GM12878 (cell line): ENCODE results near the gene SURF6. TPM values are rescaled to one million over a fixed set of nuclear protein-coding genes. Genes with fewer than 3 reads are reported as not detected.
"Not testable (repeated sequence)": the region's sequence is repeated elsewhere in the genome, so short reads cannot be mapped to it uniquely, and the experiment has no call there.

Experiments
- ATAC-seq: fragments of 200-7000 bp; cut with Tn5 transposase; 3 replicates; pipeline ENCODE4 v1.9.1; 2020; ENCODE audit warnings: mild to moderate bottlenecking, moderate library complexity
- BruUV-seq: library from RNA; stranded (reverse); fragments of 400-500 nt; replicated peaks from 2 replicates; lab custom pipeline; 2021; lab: Mats Ljungman, UMichigan
- CTCF ChIA-PET: fragments of 300-600 bp; sonication (Branson Sonifier 250); formaldehyde crosslinking; extraction: SDS; loops from one replicate; lab custom pipeline; 2021; ENCODE audit warnings: inconsistent platforms; lab: Yijun Ruan, JAX
- POLR2A ChIA-PET: fragments of 350-600 bp; formaldehyde crosslinking; extraction: SDS; loops from one replicate; lab custom pipeline; 2021; ENCODE audit warnings: inconsistent platforms; lab: Charles Lee
- RAD21 ChIA-PET: fragments of 300-600 bp; sonication (Branson Sonifier 250); formaldehyde crosslinking; loops from one replicate; lab custom pipeline; 2023; ENCODE audit warnings: antibody characterized with exemption; ENCODE audit not compliant: unreplicated experiment; lab: Charles Lee
- SMC1A ChIA-PET: fragments of 300-600 bp; sonication (Branson Sonifier 250); formaldehyde crosslinking; loops from one replicate; lab custom pipeline; 2023; ENCODE audit not compliant: unreplicated experiment, uncharacterized antibody; lab: Charles Lee
- DNase-seq: peaks from one replicate; pipeline ENCODE4 v3.0.0-alpha.2; 2011; ENCODE audit warnings: low read depth, low spot score
- FAIRE-seq: peaks from 3 replicates; lab custom pipeline; 2011; peaks lifted over from hg19 to GRCh38; lab: Jason Lieb, UNC
- H2AFZ ChIP-seq: 2 replicates; pipeline ENCODE4 v1.6.0; 2011; ENCODE audit warnings: low read depth, low read length, control low read depth; ENCODE audit not compliant: control insufficient read depth
- H3K27ac ChIP-seq: 2 replicates; pipeline ENCODE4 v1.5.1; 2011; ENCODE audit warnings: control low read depth; ENCODE audit not compliant: control insufficient read depth, insufficient read depth
- H3K27me3 ChIP-seq, 2 experiments: replicated peaks in 1 of 2; 2 replicates each; pipeline versions ENCODE4 v1.6.0 to v1.6.1; 2011; ENCODE audit warnings: low read length in 1 of 2; ENCODE audit not compliant: control insufficient read depth in 2 of 2, insufficient read depth in 2 of 2
- H3K36me3 ChIP-seq, 2 experiments: 2 replicates each; pipeline ENCODE4 v1.5.1; 2011; ENCODE audit warnings: low read length in 1 of 2; ENCODE audit not compliant: control insufficient read depth in 2 of 2, insufficient read depth in 2 of 2
- H3K4me1 ChIP-seq: 2 replicates; pipeline ENCODE4 v1.6.1; 2011; ENCODE audit warnings: mild to moderate bottlenecking, low read length, moderate library complexity, mixed read lengths; ENCODE audit not compliant: control insufficient read depth, insufficient read depth
- H3K4me2 ChIP-seq: 2 replicates; pipeline ENCODE4 v1.6.0; 2011; ENCODE audit warnings: control low read depth; ENCODE audit not compliant: control insufficient read depth, insufficient read depth
- H3K4me3 ChIP-seq: fragments of 200-600 bp; sonication (generic); 2 replicates; pipeline ENCODE4 v1.5.1; 2016
- H3K79me2 ChIP-seq: 2 replicates; pipeline ENCODE4 v1.6.0; 2011; ENCODE audit warnings: low read length; ENCODE audit not compliant: control insufficient read depth, insufficient read depth
- H3K9ac ChIP-seq: 2 replicates; pipeline ENCODE4 v1.8.0; 2011; ENCODE audit warnings: low read length, control low read depth, mixed read lengths; ENCODE audit not compliant: control insufficient read depth, insufficient read depth
- H3K9me3 ChIP-seq: replicated peaks from 3 replicates; pipeline ENCODE4 v1.5.1; 2011; ENCODE audit warnings: mild to moderate bottlenecking, low read length; ENCODE audit not compliant: control insufficient read depth, insufficient read depth
- H4K20me1 ChIP-seq: 2 replicates; pipeline ENCODE4 v1.6.0; 2011; ENCODE audit not compliant: control insufficient read depth, insufficient read depth
- MEF2A ChIP-seq: IDR thresholded peaks from 2 replicates; pipeline ENCODE4 v1.6.1; 2011; ENCODE audit warnings: low read depth, mild to moderate bottlenecking, low read length, moderate library complexity; ENCODE audit not compliant: insufficient read depth
- SMAD5 ChIP-seq: IDR thresholded peaks from 2 replicates; pipeline ENCODE4 v1.6.1; 2016; ENCODE audit warnings: antibody characterized with exemption, low read depth
- SMARCA5 ChIP-seq: fragments of 450-650 bp; IDR thresholded peaks from 2 replicates; pipeline ENCODE4 v1.6.1; 2017; ENCODE audit warnings: mild to moderate bottlenecking
- TARDBP ChIP-seq: IDR thresholded peaks from 2 replicates; pipeline ENCODE4 v1.6.1; 2016; ENCODE audit warnings: borderline replicate concordance
- ZNF384 ChIP-seq: IDR thresholded peaks from 2 replicates; pipeline ENCODE4 v1.6.1; 2012; ENCODE audit warnings: low read depth, mild to moderate bottlenecking, low read length, improper control_type of control experiment, borderline replicate concordance
- WGBS: methylation state at CpG from one replicate; pipeline ENCODE4 v1.1.6; 2016; ENCODE audit warnings: low lambda C conversion rate; ENCODE audit not compliant: insufficient replicate concordance, insufficient coverage; ENCODE audit errors: missing lambda C conversion rate; 5-methylcytosine and 5-hydroxymethylcytosine counted together
- in situ Hi-C: fragments of 300-500 bp; cut with MboI; formaldehyde crosslinking; loops from 9 replicates; pipeline ENCODE4 v1.14.3; 2018; ENCODE audit warnings: mixed read lengths
- intact Hi-C: fragments of 100-400 bp; cut with micrococcal nuclease; formaldehyde crosslinking; loops from one replicate; pipeline ENCODE4 v1.14.2; 2022; ENCODE audit not compliant: unreplicated experiment
- polyA plus RNA-seq, 11 experiments: library from polyadenylated mRNA; depleted of rRNA in 4 of 11; unstranded in 6 of 11; stranded (reverse) in 5 of 11; fragments of >200 nt; fragmentation: Nextera tagmentation in 4 of 11; fragmentation: Illumina TruSeq in 1 of 11; extraction: Ambion mirVana in 4 of 11; extraction: Trizol in 1 of 11; gene quantifications; 1 replicate in 1 of 11; 2 replicates in 10 of 11; pipeline versions ENCODE4 v1.2.1 to v1.2.3, GENCODE V29; 2011 to 2016; ENCODE audit warnings: inconsistent platforms in 2 of 11, missing spikeins in 2 of 11, low read depth in 1 of 11
- total RNA-seq, 4 experiments: library from RNA; depleted of rRNA in 3 of 4; stranded (reverse); fragments of >200 nt in 3 of 4; fragmentation: Illumina TruSeq in 1 of 4; extraction: Trizol in 1 of 4; gene quantifications; 2 replicates each; pipeline versions ENCODE4 v1.2.1 to v1.2.3, GENCODE V29; 2013 to 2021
- TF ChIP-seq, protein P1 (sequence below), 3 experiments: IDR thresholded peaks in 2 of 3; conservative IDR thresholded peaks in 1 of 3; 2 replicates each; pipeline ENCODE4 v1.5.1; 2011; ENCODE audit warnings: low read depth in 3 of 3, low read length in 3 of 3, mild to moderate bottlenecking in 3 of 3, control low read depth in 2 of 3, moderate library complexity in 2 of 3, inconsistent platforms in 1 of 3, mixed read lengths in 1 of 3; ENCODE audit not compliant: control insufficient read depth in 2 of 3, insufficient read depth in 1 of 3; ENCODE audit errors: extremely low read depth in 1 of 3

SURF6 gene
- total and polyA plus RNA-seq, 10 of the 15 experiments (the other 5 are each of a cell fraction or from before 2014, with no cell fraction given) = 2.2 to 27.2 (median 15.1) TPM

DNA sequence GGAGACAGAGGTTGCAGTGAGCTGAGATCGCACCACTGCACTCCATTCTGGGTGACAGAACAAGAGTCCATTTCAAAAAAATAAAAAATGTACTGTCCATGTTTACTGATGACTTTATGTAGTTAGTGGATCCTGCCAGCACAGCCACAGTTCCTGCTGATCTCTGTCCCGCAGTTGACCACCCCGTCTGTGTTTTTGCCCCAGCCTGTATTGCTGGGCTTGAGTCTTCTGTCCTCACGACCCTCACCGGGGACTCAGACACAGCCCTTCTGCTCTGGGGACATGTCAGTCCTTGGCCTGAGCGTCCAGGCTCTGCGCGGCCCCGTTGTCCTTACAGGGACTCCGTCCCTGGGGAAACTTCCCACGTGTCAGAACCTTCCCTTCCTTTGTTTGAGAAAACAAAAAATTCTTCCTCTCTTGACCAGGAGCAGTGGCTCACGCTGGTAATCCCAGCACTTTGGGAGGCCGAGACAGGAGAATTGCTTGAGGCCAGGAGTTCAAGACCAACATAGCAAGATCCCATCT is 14.5 kb downstream of the SURF6 start:
- H3K79me2 ChIP-seq = no peaks in the 10 kb centered on the region
- no peak overlapping the region for H2AFZ ChIP-seq
- intact Hi-C loops (loop anchor here (10.0 kb wide), 1 partner anchor 137 kb away; no protein-coding TSS in a partner anchor), in situ Hi-C loops (no loop called here)
- 35% methylated on average over 13 of the region's 13 CpGs for WGBS
- H3K4me1 ChIP-seq = no peaks in the 10 kb centered on the region
- ATAC-seq = no peak
- no peaks in the 10 kb centered on the region for H3K27me3 ChIP-seq
- DNase-seq = no peak
- H3K4me2 ChIP-seq = no peak overlapping the region
- H3K27ac ChIP-seq = no peak overlapping the region
- H3K9me3 ChIP-seq = no peaks in the 10 kb centered on the region; the same call in 2 of the 3 replicates
- no peak for TF ChIP-seq MEF2A
- TF ChIP-seq SMARCA5 = no peak
- no peak for TF ChIP-seq TARDBP
- no peak for TF ChIP-seq ZNF384
- no peaks in the 10 kb centered on the region for H3K36me3 ChIP-seq
- CTCF ChIA-PET = no interaction called here
- RAD21 ChIA-PET = no interaction called here
- POLR2A ChIA-PET = no interaction called here
- no peak overlapping the region for H3K9ac ChIP-seq
- no peak overlapping the region for H3K4me3 ChIP-seq
- SMC1A ChIA-PET = no interaction called here
- no TSS peak for BruUV-seq
- H4K20me1 ChIP-seq = no peaks in the 10 kb centered on the region
- FAIRE-seq = no peak

DNA sequence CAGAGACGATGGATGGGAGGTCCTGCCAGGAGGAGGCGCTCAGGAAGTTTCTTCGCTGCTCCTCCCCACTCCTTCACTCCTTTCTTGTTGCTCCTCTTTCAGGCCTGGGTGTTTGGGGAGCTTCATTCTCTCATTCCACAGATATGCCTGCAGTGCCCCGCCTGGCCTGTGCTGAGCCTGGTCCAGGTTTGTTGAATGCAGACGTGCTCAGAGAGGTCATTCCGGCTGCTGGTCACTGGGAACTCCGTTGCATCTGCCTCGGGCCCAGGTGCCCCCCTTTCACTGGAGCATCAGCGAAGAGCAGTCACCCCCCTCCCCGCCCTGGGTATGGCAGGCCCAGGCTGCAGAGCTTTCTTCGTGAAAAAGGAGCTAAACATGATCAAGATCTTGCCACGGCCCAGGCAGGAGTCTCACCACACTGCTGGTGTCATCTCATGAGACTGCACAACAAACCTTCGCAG is 15.5 kb downstream of the SURF6 start:
- TF ChIP-seq, protein P1, sequence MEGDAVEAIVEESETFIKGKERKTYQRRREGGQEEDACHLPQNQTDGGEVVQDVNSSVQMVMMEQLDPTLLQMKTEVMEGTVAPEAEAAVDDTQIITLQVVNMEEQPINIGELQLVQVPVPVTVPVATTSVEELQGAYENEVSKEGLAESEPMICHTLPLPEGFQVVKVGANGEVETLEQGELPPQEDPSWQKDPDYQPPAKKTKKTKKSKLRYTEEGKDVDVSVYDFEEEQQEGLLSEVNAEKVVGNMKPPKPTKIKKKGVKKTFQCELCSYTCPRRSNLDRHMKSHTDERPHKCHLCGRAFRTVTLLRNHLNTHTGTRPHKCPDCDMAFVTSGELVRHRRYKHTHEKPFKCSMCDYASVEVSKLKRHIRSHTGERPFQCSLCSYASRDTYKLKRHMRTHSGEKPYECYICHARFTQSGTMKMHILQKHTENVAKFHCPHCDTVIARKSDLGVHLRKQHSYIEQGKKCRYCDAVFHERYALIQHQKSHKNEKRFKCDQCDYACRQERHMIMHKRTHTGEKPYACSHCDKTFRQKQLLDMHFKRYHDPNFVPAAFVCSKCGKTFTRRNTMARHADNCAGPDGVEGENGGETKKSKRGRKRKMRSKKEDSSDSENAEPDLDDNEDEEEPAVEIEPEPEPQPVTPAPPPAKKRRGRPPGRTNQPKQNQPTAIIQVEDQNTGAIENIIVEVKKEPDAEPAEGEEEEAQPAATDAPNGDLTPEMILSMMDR (IDR thresholded peaks at IDR 0.05 in 2 of 3, conservative IDR thresholded peaks at IDR 0.05 in 1 of 3; ENCODE audit: control insufficient read depth in 2 of 3, extremely low read depth in 1 of 3, insufficient read depth in 1 of 3, low read depth in 3 of 3, low read length in 3 of 3) = 0 out of 6 replicates have a peak, but pooled peaks of 1 of the 3 experiments have one; percentile 2
- no peak for TF ChIP-seq SMAD5
- H2AFZ ChIP-seq = no peak overlapping the region
- ATAC-seq (no peak), FAIRE-seq (no peak), DNase-seq (no peak)
- 44% methylated on average over 13 of the region's 13 CpGs for WGBS
- ChIA-PET RAD21 (interaction anchor here (0.6 kb wide), 1 partner anchor 910 kb away, joined by 3 read pairs; the partner anchor contains the start of gene CFAP77), CTCF (interaction anchor here (0.7 kb wide), 1 partner anchor 349 kb away, joined by 3 read pairs; no protein-coding TSS in a partner anchor), SMC1A (no interaction called here), POLR2A (interaction anchor here (0.6 kb wide), 1 partner anchor 241 kb away, joined by 7 read pairs; no protein-coding TSS in a partner anchor)
- H3K79me2 ChIP-seq = no peaks in the 10 kb centered on the region
- H3K9ac ChIP-seq = no peak overlapping the region
- no peaks in the 10 kb centered on the region for H3K36me3 ChIP-seq
- no peak overlapping the region for H3K4me2 ChIP-seq
- H3K4me3 ChIP-seq = no peak overlapping the region
- intact Hi-C loops = loop anchor here (10.0 kb wide), 1 partner anchor 136 kb away; no protein-coding TSS in a partner anchor
- H3K27ac ChIP-seq = no peak overlapping the region
- in situ Hi-C loops = no loop called here
- no peaks in the 10 kb centered on the region for H3K4me1 ChIP-seq
- H3K27me3 ChIP-seq = no peaks in the 10 kb centered on the region
- H4K20me1 ChIP-seq = no peaks in the 10 kb centered on the region
- no peaks in the 10 kb centered on the region; the same call in 2 of the 3 replicates for H3K9me3 ChIP-seq
- BruUV-seq = no TSS peak

DNA sequence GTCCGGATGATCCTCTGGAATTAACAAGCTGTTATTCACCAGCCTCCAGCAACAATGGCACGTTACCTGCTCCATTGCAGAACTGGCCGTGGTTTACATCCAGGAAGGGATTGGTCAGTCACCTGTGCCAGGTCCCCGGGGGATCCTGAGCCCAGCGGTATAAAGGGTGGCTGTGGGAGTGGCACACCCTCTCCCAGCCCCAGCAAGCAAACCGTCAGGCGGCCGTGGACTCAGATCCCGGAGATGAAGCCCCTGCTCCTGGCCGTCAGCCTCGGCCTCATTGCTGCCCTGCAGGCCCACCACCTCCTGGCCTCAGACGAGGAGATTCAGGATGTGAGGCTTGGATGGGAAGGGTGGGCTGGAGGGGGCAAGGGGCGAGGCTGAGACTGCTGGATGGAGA is 18.4 kb downstream of the SURF6 start:
- CTCF ChIA-PET, BruUV-seq, RAD21 ChIA-PET, intact Hi-C loops, H4K20me1 ChIP-seq, POLR2A ChIA-PET, H3K79me2 ChIP-seq, H3K9me3 ChIP-seq, FAIRE-seq, in situ Hi-C loops, DNase-seq, H3K36me3 ChIP-seq, H3K27ac ChIP-seq, H3K9ac ChIP-seq, ATAC-seq, SMC1A ChIA-PET, H3K4me1 ChIP-seq, H3K4me2 ChIP-seq, H3K27me3 ChIP-seq, H3K4me3 ChIP-seq, H2AFZ ChIP-seq: not testable (repeated sequence)
- WGBS = 35% methylated on average over 10 of the region's 13 CpGs
